GM10248 (cell line): ENCODE data around the gene CNTN4.

Experiments
- CTCF ChIA-PET: fragments of 300-600 bp; sonication (Branson Sonifier 250); formaldehyde crosslinking; extraction: SDS; loops from one replicate; lab custom pipeline; 2021; ENCODE audit warnings: antibody characterized with exemption; lab: Yijun Ruan, JAX
- POLR2A ChIA-PET: fragments of 350-650 bp; sonication (Branson Sonifier 250); formaldehyde crosslinking; extraction: SDS; loops from one replicate; lab custom pipeline; 2020; ENCODE audit warnings: antibody characterized with exemption; lab: Yijun Ruan, JAX
- DNase-seq: peaks from one replicate; pipeline ENCODE4 v3.0.0; 2012; ENCODE audit errors: extremely low spot score
- TF ChIP-seq, protein P1 (sequence below): IDR thresholded peaks from 2 replicates; pipeline ENCODE4 v1.5.1; 2012; ENCODE audit warnings: mild to moderate bottlenecking, low read depth; ENCODE audit errors: extremely low read depth, missing control alignments, control extremely low read depth

CNTN4 gene

DNA sequence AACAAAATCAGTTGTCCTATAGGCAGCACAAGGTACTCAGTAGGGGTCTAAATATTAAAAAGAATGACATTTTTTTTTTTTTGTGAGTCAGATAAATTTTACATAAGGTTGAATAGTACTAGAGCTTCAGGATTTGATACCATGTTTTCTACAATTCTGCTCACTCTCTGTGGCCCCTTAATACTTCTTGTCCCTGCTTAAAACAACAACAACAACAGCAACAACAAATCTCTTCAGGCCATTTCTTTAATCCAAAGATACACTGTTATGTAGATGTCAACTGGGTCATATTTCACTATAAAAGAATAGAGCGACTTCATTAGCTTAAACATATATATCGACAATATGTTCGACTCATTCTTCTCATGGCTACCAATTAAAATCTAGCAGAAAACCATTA lies 1008.5 kb downstream of the CNTN4 start:
- DNase-seq = no peak
- TF ChIP-seq, protein P1, sequence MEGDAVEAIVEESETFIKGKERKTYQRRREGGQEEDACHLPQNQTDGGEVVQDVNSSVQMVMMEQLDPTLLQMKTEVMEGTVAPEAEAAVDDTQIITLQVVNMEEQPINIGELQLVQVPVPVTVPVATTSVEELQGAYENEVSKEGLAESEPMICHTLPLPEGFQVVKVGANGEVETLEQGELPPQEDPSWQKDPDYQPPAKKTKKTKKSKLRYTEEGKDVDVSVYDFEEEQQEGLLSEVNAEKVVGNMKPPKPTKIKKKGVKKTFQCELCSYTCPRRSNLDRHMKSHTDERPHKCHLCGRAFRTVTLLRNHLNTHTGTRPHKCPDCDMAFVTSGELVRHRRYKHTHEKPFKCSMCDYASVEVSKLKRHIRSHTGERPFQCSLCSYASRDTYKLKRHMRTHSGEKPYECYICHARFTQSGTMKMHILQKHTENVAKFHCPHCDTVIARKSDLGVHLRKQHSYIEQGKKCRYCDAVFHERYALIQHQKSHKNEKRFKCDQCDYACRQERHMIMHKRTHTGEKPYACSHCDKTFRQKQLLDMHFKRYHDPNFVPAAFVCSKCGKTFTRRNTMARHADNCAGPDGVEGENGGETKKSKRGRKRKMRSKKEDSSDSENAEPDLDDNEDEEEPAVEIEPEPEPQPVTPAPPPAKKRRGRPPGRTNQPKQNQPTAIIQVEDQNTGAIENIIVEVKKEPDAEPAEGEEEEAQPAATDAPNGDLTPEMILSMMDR = no peak
- POLR2A ChIA-PET = no interaction called here
- CTCF ChIA-PET = no interaction called here
